OCI-LY1 (cell line): Measurements from ENCODE around the gene TENT4A.

Experiments used
- H2AFZ ChIP-seq: fragments of 200-600 bp; sonication (generic), shearing (Covaris generic); 2 replicates; pipeline ENCODE4 v1.6.0; 2014; ENCODE audit warnings: antibody characterized with exemption, mild to moderate bottlenecking, low read length
- H3F3A ChIP-seq: fragments of 200-600 bp; sonication (generic), shearing (Covaris generic); 2 replicates; pipeline ENCODE4 v1.6.0; 2014; ENCODE audit warnings: mild to moderate bottlenecking, antibody characterized with exemption, low read length, moderate library complexity; ENCODE audit not compliant: insufficient read depth
- H3K27ac ChIP-seq: fragments of 200-600 bp; sonication (generic); 2 replicates; pipeline ENCODE4 v1.5.1; 2014; ENCODE audit warnings: low read length, mixed run types, mild to moderate bottlenecking, low read depth; ENCODE audit not compliant: poor library complexity, severe bottlenecking
- H3K27me3 ChIP-seq: fragments of 200-600 bp; sonication (generic); 2 replicates; pipeline ENCODE4 v1.6.0; 2014; ENCODE audit warnings: antibody characterized with exemption, mild to moderate bottlenecking, low read length, moderate library complexity; ENCODE audit not compliant: insufficient read depth
- H3K36me3 ChIP-seq: fragments of 200-600 bp; sonication (generic); 2 replicates; pipeline ENCODE4 v1.6.1; 2014; ENCODE audit warnings: mild to moderate bottlenecking, antibody characterized with exemption, low read length, moderate library complexity, mixed read lengths; ENCODE audit not compliant: insufficient read depth
- H3K4me1 ChIP-seq: fragments of 200-600 bp; sonication (generic); 2 replicates; pipeline ENCODE4 v1.5.1; 2014; ENCODE audit warnings: mild to moderate bottlenecking, low read length, moderate library complexity; ENCODE audit not compliant: insufficient read depth, severe bottlenecking
- H3K4me2 ChIP-seq: fragments of 200-600 bp; sonication (generic), shearing (Covaris generic); 2 replicates; pipeline ENCODE4 v1.6.1; 2014; ENCODE audit warnings: low read length
- H3K4me3 ChIP-seq: fragments of 200-600 bp; sonication (generic); 2 replicates; pipeline ENCODE4 v1.5.1; 2014; ENCODE audit warnings: low read length, low read depth, mild to moderate bottlenecking, mixed read lengths; ENCODE audit not compliant: poor library complexity, severe bottlenecking
- H3K79me2 ChIP-seq: fragments of 200-600 bp; shearing (Covaris generic); 2 replicates; pipeline ENCODE4 v1.6.1; 2016; ENCODE audit warnings: mixed run types, low read length, mixed read lengths; ENCODE audit not compliant: insufficient read depth
- H3K9ac ChIP-seq: fragments of 200-600 bp; sonication (generic), shearing (Covaris generic); 2 replicates; pipeline ENCODE4 v1.6.1; 2014; ENCODE audit warnings: mild to moderate bottlenecking, low read length, mixed read lengths
- H3K9me2 ChIP-seq: fragments of 200-600 bp; sonication (generic), shearing (Covaris generic); 2 replicates; pipeline ENCODE4 v1.6.1; 2014; ENCODE audit warnings: low read depth, mild to moderate bottlenecking, low read length, mixed read lengths
- H3K9me3 ChIP-seq: fragments of 200-600 bp; shearing (Covaris generic); 2 replicates; pipeline ENCODE4 v1.6.1; 2014; ENCODE audit warnings: low read length, mixed read lengths
- H4K20me1 ChIP-seq: fragments of 200-600 bp; sonication (generic), shearing (Covaris generic); 2 replicates; pipeline ENCODE4 v1.6.0; 2016; ENCODE audit warnings: mild to moderate bottlenecking, low read length; ENCODE audit not compliant: insufficient read depth
- EZH2 ChIP-seq: fragments of 200-600 bp; sonication (generic), shearing (Covaris generic); IDR thresholded peaks from 2 replicates; pipeline ENCODE4 v1.8.0; 2017; ENCODE audit warnings: borderline replicate concordance, mixed run types, mild to moderate bottlenecking, antibody characterized with exemption, low read length, moderate library complexity, mixed read lengths
- TF ChIP-seq, protein P1 (sequence below): fragments of 200-600 bp; sonication (generic), shearing (Covaris generic); IDR thresholded peaks from 2 replicates; pipeline ENCODE4 v1.5.1; 2017; ENCODE audit warnings: mild to moderate bottlenecking, antibody characterized with exemption, low read length, moderate library complexity, mixed read lengths

TENT4A gene

DNA sequence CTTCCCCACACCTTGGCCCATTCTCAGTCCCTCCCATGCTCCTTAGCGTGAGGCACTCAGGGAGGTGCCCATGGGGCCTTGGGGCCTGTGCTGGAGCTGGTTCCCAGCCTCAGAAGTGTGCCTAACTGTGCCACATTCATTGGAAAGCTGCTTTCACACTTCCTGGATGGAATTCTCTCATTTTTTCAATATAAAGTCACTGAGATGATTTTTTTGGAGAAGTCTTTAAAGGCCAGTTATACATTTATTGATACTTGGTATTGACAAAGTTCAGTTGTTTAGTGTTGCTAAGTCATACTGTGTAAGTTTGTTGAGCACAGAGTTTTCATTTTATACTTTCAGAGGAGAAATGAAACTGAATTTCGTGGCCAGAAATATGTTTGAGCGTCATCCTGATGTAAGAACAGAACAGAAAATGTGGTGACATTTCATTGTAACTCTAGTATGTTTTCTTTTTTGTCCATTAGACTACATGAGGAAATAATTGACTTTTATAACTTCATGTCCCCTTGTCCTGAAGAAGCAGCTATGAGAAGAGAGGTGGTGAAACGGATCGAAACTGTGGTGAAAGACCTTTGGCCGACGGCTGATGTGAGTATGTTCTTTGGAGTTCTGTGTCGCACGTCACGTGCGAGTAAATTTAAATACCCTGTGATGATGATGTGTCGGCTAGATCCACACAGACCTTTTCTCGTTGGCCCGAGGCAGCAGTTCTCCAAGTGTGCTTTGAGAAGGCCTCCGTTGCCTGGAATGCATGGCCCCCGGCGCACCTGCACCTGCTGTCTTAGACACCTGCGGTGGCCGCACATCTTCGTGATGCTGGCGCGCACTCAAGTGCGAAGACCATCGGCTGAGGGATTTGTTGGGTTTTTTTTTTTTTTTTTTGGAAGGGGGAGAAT, 24.1 kb downstream of the TENT4A start:
- Histone ChIP-seq H3K4me1 (peaks cover 15% of the 10 kb centered on the region), H3K4me3 (no peak overlapping the region), H3K36me3 (peaks cover 50% of the 10 kb centered on the region), H4K20me1 (no peaks in the 10 kb centered on the region), H3K9ac (no peak overlapping the region), H3K4me2 (no peak overlapping the region), H2AFZ (no peak overlapping the region), H3K27me3 (no peaks in the 10 kb centered on the region), H3K79me2 (peaks cover 27% of the 10 kb centered on the region), H3F3A (no peaks in the 10 kb centered on the region), H3K9me3 (no peaks in the 10 kb centered on the region), H3K9me2 (no peaks in the 10 kb centered on the region), H3K27ac (no peak overlapping the region)
- TF ChIP-seq EZH2: no peak
- TF ChIP-seq, protein P1, sequence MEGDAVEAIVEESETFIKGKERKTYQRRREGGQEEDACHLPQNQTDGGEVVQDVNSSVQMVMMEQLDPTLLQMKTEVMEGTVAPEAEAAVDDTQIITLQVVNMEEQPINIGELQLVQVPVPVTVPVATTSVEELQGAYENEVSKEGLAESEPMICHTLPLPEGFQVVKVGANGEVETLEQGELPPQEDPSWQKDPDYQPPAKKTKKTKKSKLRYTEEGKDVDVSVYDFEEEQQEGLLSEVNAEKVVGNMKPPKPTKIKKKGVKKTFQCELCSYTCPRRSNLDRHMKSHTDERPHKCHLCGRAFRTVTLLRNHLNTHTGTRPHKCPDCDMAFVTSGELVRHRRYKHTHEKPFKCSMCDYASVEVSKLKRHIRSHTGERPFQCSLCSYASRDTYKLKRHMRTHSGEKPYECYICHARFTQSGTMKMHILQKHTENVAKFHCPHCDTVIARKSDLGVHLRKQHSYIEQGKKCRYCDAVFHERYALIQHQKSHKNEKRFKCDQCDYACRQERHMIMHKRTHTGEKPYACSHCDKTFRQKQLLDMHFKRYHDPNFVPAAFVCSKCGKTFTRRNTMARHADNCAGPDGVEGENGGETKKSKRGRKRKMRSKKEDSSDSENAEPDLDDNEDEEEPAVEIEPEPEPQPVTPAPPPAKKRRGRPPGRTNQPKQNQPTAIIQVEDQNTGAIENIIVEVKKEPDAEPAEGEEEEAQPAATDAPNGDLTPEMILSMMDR: no peak

DNA sequence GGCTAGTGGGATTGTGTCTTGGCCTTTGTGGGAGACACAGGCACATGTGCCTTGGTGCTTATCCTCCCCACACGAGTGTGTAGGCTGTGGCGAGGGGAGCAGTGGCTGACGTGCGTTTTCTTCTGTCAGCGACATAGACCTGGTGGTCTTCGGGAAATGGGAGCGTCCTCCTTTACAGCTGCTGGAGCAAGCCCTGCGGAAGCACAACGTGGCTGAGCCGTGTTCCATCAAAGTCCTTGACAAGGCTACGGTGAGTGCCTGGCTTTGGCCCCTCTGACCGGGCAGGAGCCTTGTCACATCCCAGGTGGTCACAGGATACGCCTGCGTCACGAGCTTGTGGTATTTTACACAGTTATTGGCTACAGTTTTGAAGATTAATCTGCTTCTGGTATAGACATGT, 26.4 kb downstream of the TENT4A start:
- no peak for TF ChIP-seq EZH2
- TF ChIP-seq, protein P1: no peak
- Histone ChIP-seq H3K79me2 (peaks cover 9% of the 10 kb centered on the region), H3K36me3 (peaks cover 63% of the 10 kb centered on the region), H3K9me2 (no peaks in the 10 kb centered on the region), H3K9me3 (no peaks in the 10 kb centered on the region), H3K27ac (no peak overlapping the region), H3K4me2 (no peak overlapping the region), H3F3A (no peaks in the 10 kb centered on the region), H4K20me1 (no peaks in the 10 kb centered on the region), H3K4me3 (no peak overlapping the region), H2AFZ (no peak overlapping the region), H3K27me3 (no peaks in the 10 kb centered on the region), H3K4me1 (peaks cover 11% of the 10 kb centered on the region), H3K9ac (no peak overlapping the region)

DNA sequence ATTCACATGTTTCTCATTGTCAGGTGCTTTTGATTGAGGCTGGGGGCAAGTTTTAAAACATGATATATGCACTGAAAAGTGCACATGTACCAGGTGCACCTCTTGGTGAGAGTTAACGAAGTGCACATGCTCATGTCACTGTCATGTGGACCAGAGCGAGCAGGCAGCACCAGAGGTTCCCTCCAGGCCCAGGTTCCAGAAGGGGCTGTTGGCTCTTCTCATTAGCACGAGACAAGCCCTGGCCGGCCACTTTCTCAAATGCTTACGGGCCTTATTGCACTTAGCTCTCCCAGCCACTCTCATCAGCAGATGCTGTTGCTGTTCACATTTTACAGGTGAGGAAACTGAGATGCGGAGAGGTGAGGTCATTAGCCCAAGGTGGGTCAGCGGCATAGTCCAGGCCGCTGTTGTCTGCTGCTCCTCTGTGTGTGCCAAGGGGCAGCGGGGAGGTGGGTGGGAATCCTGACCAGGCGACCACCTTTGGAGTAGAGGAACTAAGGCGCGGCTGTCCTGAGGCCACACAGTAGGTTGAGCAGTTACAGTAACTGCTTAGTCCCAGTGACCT, 27.4 kb downstream of the TENT4A start:
- H4K20me1 ChIP-seq: no peaks in the 10 kb centered on the region
- no peaks in the 10 kb centered on the region for H3F3A ChIP-seq
- no peaks in the 10 kb centered on the region for H3K9me2 ChIP-seq
- H3K4me3 ChIP-seq: no peak overlapping the region
- peaks cover 67% of the 10 kb centered on the region for H3K36me3 ChIP-seq
- no peaks in the 10 kb centered on the region for H3K79me2 ChIP-seq
- peaks cover under 1% of the 10 kb centered on the region for H3K4me1 ChIP-seq
- no peaks in the 10 kb centered on the region for H3K9me3 ChIP-seq
- H3K27me3 ChIP-seq: no peaks in the 10 kb centered on the region
- no peak overlapping the region for H2AFZ ChIP-seq
- TF ChIP-seq, protein P1: no peak
- TF ChIP-seq EZH2: no peak
- H3K9ac ChIP-seq: no peak overlapping the region
- no peak overlapping the region for H3K4me2 ChIP-seq
- H3K27ac ChIP-seq: no peak overlapping the region
